NT2/D1 (cell line): ENCODE measurements around the gene ATP1A1.

ENCODE experiments used
- SUZ12 ChIP-seq: IDR thresholded peaks from 2 replicates; pipeline ENCODE4 v1.6.1; 2011; ENCODE audit not compliant: insufficient read length, insufficient read depth; ENCODE audit errors: extremely low read depth
- YY1 ChIP-seq: IDR thresholded peaks from 2 replicates; pipeline ENCODE4 v1.6.1; 2011; ENCODE audit not compliant: insufficient read length, insufficient read depth
- ZNF274 ChIP-seq: IDR thresholded peaks from 2 replicates; pipeline ENCODE4 v1.6.1; 2011; ENCODE audit warnings: mild to moderate bottlenecking, low read depth, low read length

DNA sequence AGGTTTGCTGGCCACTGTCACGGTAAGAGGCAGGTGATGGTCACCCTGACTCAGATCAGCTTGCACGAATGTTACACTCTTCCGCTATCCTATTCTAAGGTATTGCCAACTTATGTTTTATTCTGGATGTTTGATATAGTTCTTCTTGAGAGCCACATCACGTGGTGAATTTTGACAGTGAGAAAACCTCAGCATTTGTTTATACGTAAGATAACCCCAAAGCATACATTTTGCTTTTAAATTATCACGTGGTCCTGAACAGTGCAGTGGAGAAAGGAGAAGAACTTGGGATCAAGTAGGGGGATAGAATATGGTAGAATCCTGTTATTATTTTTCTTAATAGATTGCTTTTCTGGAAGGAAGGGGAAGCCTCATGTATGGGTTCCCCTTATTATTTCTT, 16.6 kb downstream of the ATP1A1 start:
- no peak for TF ChIP-seq SUZ12
- TF ChIP-seq ZNF274, result no peak
- TF ChIP-seq YY1, result no peak
